Prostate gland (tissue), 2 donors: ENCODE data around the gene CAMSAP2. TPM values are rescaled to one million over a fixed set of nuclear protein-coding genes. Genes with fewer than 3 reads are reported as not detected.

Source experiments
- DNase-seq: peaks from one replicate; pipeline ENCODE4 v3.0.0-alpha.2; 2019; ENCODE audit warnings: low spot score
- H3K27ac ChIP-seq, 2 donors: fragments of 200-600 bp; sonication (generic); 2 replicates each; pipeline ENCODE4 v1.5.1; 2017 to 2019
- H3K27me3 ChIP-seq: fragments of 200-600 bp; sonication (generic); replicated peaks from 2 replicates; pipeline ENCODE4 v1.5.1; 2019; ENCODE audit not compliant: insufficient read depth
- H3K36me3 ChIP-seq, 2 donors: fragments of 200-600 bp; sonication (generic); 1 replicate in 1 of 2; 2 replicates in 1 of 2; pipeline versions ENCODE4 v1.5.1 to v1.8.1; 2017 to 2019
- H3K4me1 ChIP-seq: fragments of 200-600 bp; sonication (generic); replicated peaks from 2 replicates; pipeline ENCODE4 v1.5.1; 2019
- H3K4me3 ChIP-seq, 2 donors: fragments of 200-600 bp; sonication (generic); 2 replicates each; pipeline ENCODE4 v1.5.1; 2017 to 2019
- H3K9me3 ChIP-seq: fragments of 200-600 bp; sonication (generic); 2 replicates; pipeline ENCODE4 v1.5.1; 2017
- POLR2A ChIP-seq: fragments of 450-650 bp; IDR thresholded peaks from one replicate; pipeline ENCODE4 v1.6.1; 2016; ENCODE audit warnings: antibody characterized with exemption, mild to moderate bottlenecking
- POLR2AphosphoS5 ChIP-seq: sonication (generic); formaldehyde crosslinking; IDR thresholded peaks from one replicate; pipeline ENCODE4 v1.6.1; 2017; ENCODE audit warnings: antibody characterized with exemption
- WGBS: methylation state at CpG from one replicate; pipeline ENCODE4 v1.1.5; 2018; 5-methylcytosine and 5-hydroxymethylcytosine counted together
- intact Hi-C: fragments of 100-400 bp; cut with DNase I; formaldehyde crosslinking; loops from one replicate; pipeline ENCODE4 v1.14.2; 2022
- total RNA-seq, 2 donors: library from RNA; depleted of rRNA; stranded (reverse); fragments of >200 nt; gene quantifications; one replicate each; pipeline ENCODE4 v1.1.0, GENCODE V29; 2016
- TF ChIP-seq, protein P1 (sequence below), 4 experiments: fragments of 200-600 bp in 2 of 4; fragments of 450-650 bp in 2 of 4; sonication (generic) in 2 of 4; IDR thresholded peaks; 1 replicate in 3 of 4; 2 replicates in 1 of 4; pipeline ENCODE4 v1.5.1; 2016 to 2019; ENCODE audit warnings: antibody characterized with exemption in 4 of 4, mild to moderate bottlenecking in 2 of 4, moderate library complexity in 2 of 4

Gene CAMSAP2
- total RNA-seq, 2 donors from 2014 or later: 15.8 to 22.8 TPM

DNA sequence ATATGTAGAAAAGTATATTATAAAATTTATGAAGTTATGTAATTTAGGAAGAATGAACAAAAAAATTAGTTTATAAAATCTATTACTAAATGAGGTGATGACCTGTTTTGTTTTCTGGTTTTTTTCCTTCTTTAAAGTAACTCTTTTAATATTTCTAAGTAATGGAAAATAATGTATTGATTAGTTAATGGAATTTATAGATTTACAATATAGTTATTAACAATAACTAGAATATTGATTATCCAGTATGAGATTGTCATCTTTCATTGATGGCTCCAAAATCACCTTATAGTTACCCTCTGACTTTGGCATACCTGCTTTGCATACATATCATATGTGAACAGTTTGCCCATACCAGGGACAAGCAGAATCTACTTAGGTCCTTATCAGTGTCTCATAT, 23.4 kb downstream of the CAMSAP2 start:
- TF ChIP-seq, protein P1, sequence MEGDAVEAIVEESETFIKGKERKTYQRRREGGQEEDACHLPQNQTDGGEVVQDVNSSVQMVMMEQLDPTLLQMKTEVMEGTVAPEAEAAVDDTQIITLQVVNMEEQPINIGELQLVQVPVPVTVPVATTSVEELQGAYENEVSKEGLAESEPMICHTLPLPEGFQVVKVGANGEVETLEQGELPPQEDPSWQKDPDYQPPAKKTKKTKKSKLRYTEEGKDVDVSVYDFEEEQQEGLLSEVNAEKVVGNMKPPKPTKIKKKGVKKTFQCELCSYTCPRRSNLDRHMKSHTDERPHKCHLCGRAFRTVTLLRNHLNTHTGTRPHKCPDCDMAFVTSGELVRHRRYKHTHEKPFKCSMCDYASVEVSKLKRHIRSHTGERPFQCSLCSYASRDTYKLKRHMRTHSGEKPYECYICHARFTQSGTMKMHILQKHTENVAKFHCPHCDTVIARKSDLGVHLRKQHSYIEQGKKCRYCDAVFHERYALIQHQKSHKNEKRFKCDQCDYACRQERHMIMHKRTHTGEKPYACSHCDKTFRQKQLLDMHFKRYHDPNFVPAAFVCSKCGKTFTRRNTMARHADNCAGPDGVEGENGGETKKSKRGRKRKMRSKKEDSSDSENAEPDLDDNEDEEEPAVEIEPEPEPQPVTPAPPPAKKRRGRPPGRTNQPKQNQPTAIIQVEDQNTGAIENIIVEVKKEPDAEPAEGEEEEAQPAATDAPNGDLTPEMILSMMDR (IDR thresholded peaks at IDR 0.05): no peak
- TF ChIP-seq POLR2A (no peak), POLR2AphosphoS5 (no peak)
- no peaks in the 10 kb centered on the region for H3K4me1 ChIP-seq
- H3K4me3 ChIP-seq: no peak overlapping the region
- no peaks in the 10 kb centered on the region for H3K9me3 ChIP-seq
- intact Hi-C loops: no loop called here
- no peak for DNase-seq
- H3K27ac ChIP-seq: no peak overlapping the region
- H3K36me3 ChIP-seq: no peaks in the 10 kb centered on the region
- H3K27me3 ChIP-seq: no peaks in the 10 kb centered on the region

DNA sequence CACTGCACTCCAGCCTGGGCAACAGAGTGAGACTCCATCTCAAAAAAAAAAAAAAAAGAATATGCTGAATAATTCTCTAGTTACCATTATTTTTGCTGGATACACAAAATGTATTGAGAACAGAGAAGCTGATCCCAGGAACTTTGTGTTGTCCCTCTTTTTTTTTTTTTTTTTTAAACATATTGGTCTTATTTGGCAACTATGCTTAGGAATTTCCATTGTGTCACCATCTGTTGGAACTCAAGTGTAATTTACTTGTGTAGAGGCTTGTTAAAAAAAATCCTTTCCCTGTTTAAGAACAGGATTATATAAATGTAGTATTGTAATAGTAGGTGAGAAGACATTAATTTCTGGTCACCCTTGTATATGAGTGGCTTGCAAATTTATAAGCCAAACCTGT, 28.6 kb downstream of the CAMSAP2 start:
- DNase-seq: no peak
- Histone ChIP-seq H3K9me3 (no peaks in the 10 kb centered on the region), H3K4me1 (no peaks in the 10 kb centered on the region), H3K27me3 (no peaks in the 10 kb centered on the region), H3K4me3 (no peak overlapping the region), H3K36me3 (no peaks in the 10 kb centered on the region), H3K27ac (no peak overlapping the region)
- no peak for TF ChIP-seq POLR2A
- TF ChIP-seq, protein P1 (IDR thresholded peaks at IDR 0.05): no peak
- no peak for TF ChIP-seq POLR2AphosphoS5
- intact Hi-C loops: no loop called here

DNA sequence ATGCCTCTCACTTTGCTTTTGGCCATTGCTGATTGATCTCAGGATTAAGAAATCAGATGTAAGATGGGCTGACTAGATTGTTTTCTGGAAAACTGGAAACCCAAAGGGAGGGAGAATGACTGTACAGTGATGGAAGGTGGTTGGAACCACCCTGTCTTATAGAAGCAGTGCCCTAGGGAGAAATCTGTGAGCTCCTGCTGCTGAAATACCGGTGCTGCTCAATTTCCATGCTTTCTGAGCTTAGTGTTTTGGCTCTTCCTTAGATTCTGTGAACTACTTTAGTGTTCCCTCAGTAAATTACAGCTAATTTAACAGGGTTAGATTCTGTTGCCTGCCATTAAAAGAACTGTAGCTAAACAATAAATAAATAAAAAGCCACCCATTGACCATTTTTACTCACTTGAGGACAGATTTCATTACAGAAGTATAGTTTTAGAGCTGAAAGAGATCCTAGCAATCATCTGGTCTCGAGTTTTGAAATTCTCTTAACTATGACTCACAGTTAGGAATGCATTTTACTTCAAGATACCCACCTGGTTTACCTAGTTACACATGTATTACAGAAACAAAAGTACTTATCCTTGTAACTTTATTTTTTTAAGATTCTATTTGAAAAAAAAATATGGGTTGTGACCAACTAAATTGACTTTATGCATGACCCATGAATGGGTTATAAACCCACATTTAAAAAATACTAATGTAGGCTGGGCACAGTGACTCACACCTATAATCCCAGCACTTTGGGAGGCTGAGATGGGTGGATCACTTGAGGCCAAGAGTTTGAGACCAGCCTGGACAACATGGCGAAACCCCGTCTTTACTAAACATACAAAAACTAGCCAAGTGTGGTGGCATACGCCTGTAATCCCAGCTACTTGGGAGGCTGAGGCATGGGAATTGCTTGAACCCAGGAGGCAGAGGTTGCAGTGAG, 33.2 kb downstream of the CAMSAP2 start:
- intact Hi-C loops: no loop called here
- no peaks in the 10 kb centered on the region for H3K4me1 ChIP-seq
- no peak overlapping the region for H3K27ac ChIP-seq

DNA sequence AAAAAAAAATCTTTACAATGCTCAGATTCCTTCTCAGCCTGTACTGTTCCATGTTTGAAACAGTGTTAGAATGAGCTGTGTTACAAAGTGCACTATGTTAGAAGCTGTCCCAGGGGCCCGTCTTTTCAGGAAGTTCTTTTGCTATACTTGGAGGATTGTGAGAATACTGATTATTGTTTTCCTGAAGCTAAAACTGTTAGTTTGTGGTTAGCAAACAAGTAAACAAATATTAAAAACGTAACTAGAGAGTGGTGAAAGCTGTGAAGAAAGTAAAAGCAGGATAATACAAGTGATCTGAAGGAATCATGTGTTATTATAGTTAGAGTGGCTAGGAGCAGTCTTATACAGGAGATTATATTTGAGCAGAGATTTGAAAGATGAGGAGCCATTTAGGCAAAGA, 35.6 kb downstream of the CAMSAP2 start:
- Histone ChIP-seq H3K4me3 (no peak overlapping the region), H3K9me3 (no peaks in the 10 kb centered on the region), H3K4me1 (no peaks in the 10 kb centered on the region), H3K27ac (no peak overlapping the region), H3K27me3 (no peaks in the 10 kb centered on the region), H3K36me3 (no peaks in the 10 kb centered on the region)
- WGBS: 65% methylated on average over 2 of the region's 2 CpGs
- no peak for DNase-seq
- TF ChIP-seq, protein P1 (IDR thresholded peaks at IDR 0.05): no peak
- TF ChIP-seq POLR2A (no peak), POLR2AphosphoS5 (no peak)
- intact Hi-C loops: no loop called here

More for the DNA sequence above, 33.2 kb downstream of the CAMSAP2 start:
- no peak for TF ChIP-seq POLR2AphosphoS5
- no peak for TF ChIP-seq POLR2A
- H3K36me3 ChIP-seq: no peaks in the 10 kb centered on the region
- no peaks in the 10 kb centered on the region for H3K27me3 ChIP-seq
- no peaks in the 10 kb centered on the region for H3K9me3 ChIP-seq
- H3K4me3 ChIP-seq: no peak overlapping the region
- WGBS: 96% methylated on average over 5 of the region's 5 CpGs
- DNase-seq: no peak

DNA sequence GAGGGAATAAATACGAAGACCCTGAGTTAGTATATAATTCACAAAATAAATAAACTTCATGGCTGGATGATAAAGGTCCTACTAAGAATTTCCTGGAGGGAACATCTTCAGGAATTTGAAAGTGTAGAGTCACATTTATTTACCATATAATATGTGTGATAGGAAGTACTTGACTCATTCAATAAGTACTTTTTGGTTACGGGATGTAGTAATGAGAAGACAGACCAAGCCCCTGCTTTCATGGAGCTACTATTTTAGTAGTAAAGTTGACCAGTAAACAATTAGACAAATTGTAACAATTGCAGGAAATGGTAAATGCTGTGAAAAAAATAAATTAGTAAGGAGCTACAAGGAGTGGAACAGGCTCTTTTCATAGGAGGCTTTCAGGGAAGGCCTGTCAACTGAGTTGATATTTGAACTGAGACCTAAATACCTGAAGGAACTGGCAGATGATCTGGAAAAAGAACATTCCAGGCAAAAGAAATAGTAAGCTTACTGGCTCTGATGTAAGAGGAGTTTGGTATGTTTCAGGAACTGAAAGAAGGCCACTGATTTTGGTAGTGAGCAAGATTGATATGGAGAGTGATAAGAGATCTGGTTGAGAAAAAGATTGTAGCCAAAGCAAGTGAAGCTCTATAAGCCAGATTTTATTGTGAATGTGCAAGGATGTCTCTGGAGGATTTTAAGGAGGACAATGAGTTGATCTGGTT, 36.2 kb downstream of the CAMSAP2 start:
- 88% methylated on average over 2 of the region's 2 CpGs for WGBS
- no peaks in the 10 kb centered on the region for H3K9me3 ChIP-seq

More for the DNA sequence above, 36.2 kb downstream of the CAMSAP2 start:
- Histone ChIP-seq H3K27me3 (no peaks in the 10 kb centered on the region), H3K4me1 (no peaks in the 10 kb centered on the region), H3K4me3 (no peak overlapping the region), H3K27ac (no peak overlapping the region), H3K36me3 (no peaks in the 10 kb centered on the region)
- TF ChIP-seq POLR2AphosphoS5 (no peak), POLR2A (no peak)
- TF ChIP-seq, protein P1 (IDR thresholded peaks at IDR 0.05): no peak
- intact Hi-C loops: no loop called here
- no peak for DNase-seq
